ENCODE measurements around the gene CTU2.

GRCh38 chr16:88706229-88706964 lies at the start of gene CTU2, which contains the start of gene RNF166:
- TF ChIP-seq CTCF (IDR thresholded peaks at IDR 0.05) (peak in 2 of 4 experiments; percentile 24 to 39), POLR2AphosphoS5 (IDR thresholded peaks at IDR 0.05) (peak; percentile 87), POLR2A (IDR thresholded peaks at IDR 0.05) (peak; percentile 69)
